Endothelial cell of hepatic sinusoid (primary cell): Measurements from ENCODE around the gene MYOZ1.

Experiments used
- in situ Hi-C: cut with HindIII; loops from 2 replicates; pipeline ENCODE4 v1.10.0; 2017; ENCODE audit warnings: low sequenced_read_pairs

Gene MYOZ1

GRCh38 chr10:73609116-73609515, 32.2 kb downstream of the MYOZ1 start:
- in situ Hi-C loops = no loop called here

- in situ Hi-C loops = no loop called here
Observed at GRCh38 chr10:73601486-73601921, 39.8 kb downstream of the MYOZ1 start.

- in situ Hi-C loops = no loop called here
Observed at GRCh38 chr10:73597346-73597745, 43.9 kb downstream of the MYOZ1 start.

- in situ Hi-C loops = no loop called here
Observed at GRCh38 chr10:73593812-73594211, 47.5 kb downstream of the MYOZ1 start.

GRCh38 chr10:73593110-73593509, 48.2 kb downstream of the MYOZ1 start:
- in situ Hi-C loops = no loop called here

- in situ Hi-C loops = no loop called here
Observed at GRCh38 chr10:73591935-73592699, 49.2 kb downstream of the MYOZ1 start.

GRCh38 chr10:73590881-73591799, 50.1 kb downstream of the MYOZ1 start, which contains the start of gene USP54:
TSS of gene USP54 (minus strand) at chr10:73591342. CDS start at chr10:73575658, 15,684 bp downstream.
- in situ Hi-C loops = no loop called here

GRCh38 chr10:73589563-73590126, 51.6 kb downstream of the MYOZ1 start:
- in situ Hi-C loops = no loop called here

- in situ Hi-C loops = no loop called here
Observed at GRCh38 chr10:73588656-73589055, 52.6 kb downstream of the MYOZ1 start.

- in situ Hi-C loops = no loop called here
Observed at GRCh38 chr10:73586583-73586984, 54.7 kb downstream of the MYOZ1 start.

- in situ Hi-C loops = no loop called here
Observed at GRCh38 chr10:73585327-73585726, 55.9 kb downstream of the MYOZ1 start.

GRCh38 chr10:73584737-73585136, 56.5 kb downstream of the MYOZ1 start:
- in situ Hi-C loops = no loop called here

GRCh38 chr10:73581918-73582317, 59.4 kb downstream of the MYOZ1 start:
- in situ Hi-C loops = no loop called here
